Activated T-cell treated with anti-CD3 and anti-CD28 coated beads for 4 hours (primary cell): ENCODE measurements around the gene HOXA10.

Source experiments
- DNase-seq: peaks from one replicate; pipeline ENCODE4 v3.0.0-alpha.2; 2020

The HOXA10 gene

DNA sequence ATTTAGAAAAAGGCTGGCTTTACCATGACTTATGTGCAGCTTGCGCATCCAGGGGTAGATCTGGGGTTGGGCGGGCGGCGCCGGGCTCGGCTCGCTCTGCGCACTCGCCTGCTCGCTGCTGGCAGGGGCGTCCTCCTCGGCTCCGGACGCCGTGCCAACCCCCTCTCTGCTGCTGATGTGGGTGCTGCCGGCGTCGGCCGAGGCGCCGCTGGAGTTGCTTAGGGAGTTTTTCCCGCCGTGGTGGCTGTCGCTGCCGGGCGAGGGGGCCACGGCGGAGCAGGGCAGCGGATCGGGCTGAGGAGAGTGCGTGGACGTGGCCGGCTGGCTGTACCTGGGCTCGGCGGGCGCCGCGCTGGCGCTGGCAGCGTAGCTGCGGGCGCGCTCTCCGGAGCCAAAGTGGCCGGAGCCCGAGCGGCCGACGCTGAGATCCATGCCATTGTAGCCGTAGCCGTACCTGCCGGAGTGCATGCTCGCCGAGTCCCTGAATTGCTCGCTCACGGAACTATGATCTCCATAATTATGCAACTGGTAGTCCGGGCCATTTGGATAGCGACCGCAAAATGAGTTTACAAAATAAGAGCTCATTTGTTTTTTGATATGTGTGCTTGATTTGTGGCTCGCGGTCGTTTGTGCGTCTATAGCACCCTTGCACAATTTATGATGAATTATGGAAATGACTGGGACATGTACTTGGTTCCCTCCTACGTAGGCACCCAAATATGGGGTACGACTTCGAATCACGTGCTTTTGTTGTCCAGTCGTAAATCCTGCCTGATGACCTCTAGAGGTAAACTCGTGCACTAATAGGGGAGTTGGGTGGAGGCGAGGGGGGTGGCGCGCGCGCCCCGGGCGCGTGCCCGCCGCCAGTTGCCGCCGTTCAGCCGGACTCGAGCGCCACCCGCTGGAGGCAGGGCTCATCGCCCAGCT is 30.8 kb downstream of the HOXA10 start, which contains the start of gene HOXA5:
Gene HOXA5, minus strand, starts transcription at position 659 of the 927 bp plus-strand sequence. Its CDS starts 74 bp downstream, at position 585.
- no peak for DNase-seq

DNA sequence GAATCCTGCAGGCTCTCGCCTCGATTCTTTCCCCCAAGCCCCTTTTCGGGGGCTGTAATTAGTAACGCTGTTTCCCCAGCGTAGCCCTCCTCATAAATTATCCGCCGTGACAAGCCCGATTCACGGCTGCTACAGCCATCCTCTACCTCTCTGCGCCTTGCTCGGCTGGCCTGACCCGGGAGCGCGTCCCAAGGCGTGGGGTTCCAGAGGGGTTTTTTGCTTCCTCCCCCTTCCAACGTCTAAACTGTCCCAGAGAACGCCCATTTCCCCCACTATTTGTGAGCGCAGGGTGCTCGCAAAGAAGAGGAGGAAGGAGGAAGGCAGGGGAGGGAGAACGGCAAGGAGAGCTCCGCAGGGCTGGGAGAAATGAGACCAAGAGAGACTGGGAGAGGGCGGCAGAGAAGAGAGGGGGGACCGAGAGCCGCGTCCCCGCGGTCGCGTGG is 31.5 kb downstream of the HOXA10 start:
- DNase-seq: no peak

GRCh38 chr7:27141923-27142579 is 32.1 kb downstream of the HOXA10 start:
- DNase-seq: no peak

DNA sequence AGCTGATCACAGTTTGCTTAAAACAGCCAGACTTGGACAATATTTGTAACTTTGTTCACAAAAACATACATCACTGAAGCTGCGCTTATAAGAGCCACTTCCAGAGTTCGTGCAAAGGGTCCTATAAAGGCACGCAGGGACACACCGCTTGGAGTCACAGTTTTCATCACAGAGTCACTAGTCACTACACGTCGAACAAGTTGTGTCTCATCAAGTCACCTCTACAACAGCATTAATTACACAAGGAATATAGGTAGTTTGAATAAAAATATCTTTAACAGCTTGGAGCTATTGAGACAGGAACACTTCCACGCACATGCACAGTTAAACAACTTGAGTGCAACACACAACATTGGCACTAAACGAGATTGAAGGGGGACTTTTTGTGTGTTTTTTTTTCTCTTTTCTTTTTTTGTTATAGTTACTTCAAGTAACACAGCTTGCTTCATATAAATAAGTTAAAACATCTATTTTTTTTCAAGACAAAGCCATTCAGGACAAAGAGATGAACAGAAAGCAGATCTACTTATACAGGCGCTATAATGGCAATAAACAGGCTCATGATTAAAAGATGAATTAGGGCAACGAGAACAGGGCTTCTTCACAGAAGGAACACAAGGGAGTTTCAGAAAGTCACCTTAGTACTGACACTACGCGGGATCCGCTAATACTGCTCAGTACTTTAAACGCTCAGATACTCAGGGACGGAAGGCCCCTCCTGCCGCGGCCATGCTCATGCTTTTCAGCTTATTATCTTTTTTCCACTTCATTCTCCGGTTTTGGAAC is 32.8 kb downstream of the HOXA10 start:
- no peak for DNase-seq

- no peak for DNase-seq
Observed at GRCh38 chr7:27140126-27140857, 33.8 kb downstream of the HOXA10 start.

DNA sequence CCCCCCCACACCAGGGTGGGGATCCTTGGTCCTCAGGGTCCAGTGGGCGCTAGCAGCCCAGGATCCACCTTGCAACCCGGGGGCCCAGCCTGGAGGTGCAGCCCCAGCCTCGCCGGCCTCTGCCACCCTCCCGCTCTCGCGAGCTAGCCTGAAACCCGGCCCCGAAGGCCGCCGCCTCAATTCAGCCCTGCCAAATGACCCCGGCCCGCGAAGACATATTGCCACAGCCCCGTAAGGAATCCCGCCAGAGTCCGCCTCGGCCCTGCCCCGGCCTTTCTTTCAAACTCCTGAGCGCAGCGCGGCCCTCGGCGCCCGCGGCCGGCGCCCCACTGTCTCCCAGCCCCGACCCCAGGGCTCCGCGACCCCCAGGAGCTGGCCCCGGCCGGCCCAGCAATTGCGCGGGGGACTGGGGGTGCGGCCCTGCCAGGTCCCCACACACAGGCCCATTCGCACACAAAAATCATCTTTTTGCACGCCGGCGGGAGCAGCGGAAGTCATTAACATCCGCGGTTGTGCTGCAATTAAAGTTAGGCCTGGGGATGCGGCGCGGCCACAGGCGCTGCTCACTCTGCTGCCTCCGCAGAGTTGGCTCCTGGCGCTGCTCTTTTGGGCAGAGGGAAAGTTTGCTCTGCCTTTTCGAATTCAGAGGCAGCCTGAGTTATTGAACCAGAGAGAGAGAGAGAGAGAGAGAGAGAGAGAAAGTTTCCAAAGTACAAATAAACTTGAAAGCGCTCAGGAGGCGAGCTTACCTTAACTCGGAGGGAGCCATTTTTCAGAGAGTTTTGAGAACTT is 34.6 kb downstream of the HOXA10 start:
- DNase-seq: no peak

- no peak for DNase-seq
Observed at GRCh38 chr7:27138985-27139333, 35.2 kb downstream of the HOXA10 start.

GRCh38 chr7:27138472-27138871 is 35.6 kb downstream of the HOXA10 start:
- no peak for DNase-seq

GRCh38 chr7:27137640-27138315 is 36.3 kb downstream of the HOXA10 start:
- DNase-seq: no peak

DNA sequence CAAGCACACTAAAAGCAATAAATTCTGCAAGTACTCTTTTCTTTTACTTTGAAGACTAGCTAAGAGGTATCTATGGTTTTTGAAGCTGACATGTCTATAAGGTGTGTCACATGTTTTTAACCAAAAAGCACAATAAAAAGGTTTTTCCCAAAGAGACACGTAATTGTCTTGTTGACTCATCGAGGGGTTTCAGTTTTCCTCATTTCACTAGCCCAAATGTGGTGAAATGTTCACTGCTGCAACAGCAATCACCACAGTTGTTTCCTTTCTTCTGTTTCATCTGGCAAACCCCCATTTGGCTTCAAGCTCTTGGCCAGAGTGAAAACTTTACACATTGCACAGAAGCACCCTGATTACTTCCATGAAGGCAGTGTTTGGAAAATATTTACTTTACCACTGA is 39.7 kb downstream of the HOXA10 start:
- DNase-seq: no peak

GRCh38 chr7:27133409-27134231 is 40.5 kb downstream of the HOXA10 start:
- no peak for DNase-seq

DNA sequence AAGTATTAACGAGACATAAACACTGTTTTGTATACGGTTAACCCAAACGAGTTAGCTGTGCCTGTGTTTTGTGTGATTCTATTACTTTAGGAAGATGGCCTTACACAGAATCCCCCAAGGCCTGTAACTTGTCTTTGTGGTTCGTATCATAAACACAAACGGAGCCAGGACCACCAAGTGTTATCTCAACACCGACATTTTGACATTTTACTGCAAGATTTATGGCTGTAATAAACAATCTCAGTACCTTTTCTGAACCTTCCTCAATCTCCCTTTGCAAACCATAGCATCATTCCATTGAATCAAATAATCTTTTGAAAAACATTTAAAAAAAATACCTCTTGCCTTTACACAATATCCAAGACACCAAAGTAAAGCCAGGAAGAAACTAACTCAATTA is 41.1 kb downstream of the HOXA10 start:
- no peak for DNase-seq

GRCh38 chr7:27132214-27132613 is 41.9 kb downstream of the HOXA10 start:
- DNase-seq: no peak

- no peak for DNase-seq
Observed at GRCh38 chr7:27131390-27131819, 42.7 kb downstream of the HOXA10 start.

DNA sequence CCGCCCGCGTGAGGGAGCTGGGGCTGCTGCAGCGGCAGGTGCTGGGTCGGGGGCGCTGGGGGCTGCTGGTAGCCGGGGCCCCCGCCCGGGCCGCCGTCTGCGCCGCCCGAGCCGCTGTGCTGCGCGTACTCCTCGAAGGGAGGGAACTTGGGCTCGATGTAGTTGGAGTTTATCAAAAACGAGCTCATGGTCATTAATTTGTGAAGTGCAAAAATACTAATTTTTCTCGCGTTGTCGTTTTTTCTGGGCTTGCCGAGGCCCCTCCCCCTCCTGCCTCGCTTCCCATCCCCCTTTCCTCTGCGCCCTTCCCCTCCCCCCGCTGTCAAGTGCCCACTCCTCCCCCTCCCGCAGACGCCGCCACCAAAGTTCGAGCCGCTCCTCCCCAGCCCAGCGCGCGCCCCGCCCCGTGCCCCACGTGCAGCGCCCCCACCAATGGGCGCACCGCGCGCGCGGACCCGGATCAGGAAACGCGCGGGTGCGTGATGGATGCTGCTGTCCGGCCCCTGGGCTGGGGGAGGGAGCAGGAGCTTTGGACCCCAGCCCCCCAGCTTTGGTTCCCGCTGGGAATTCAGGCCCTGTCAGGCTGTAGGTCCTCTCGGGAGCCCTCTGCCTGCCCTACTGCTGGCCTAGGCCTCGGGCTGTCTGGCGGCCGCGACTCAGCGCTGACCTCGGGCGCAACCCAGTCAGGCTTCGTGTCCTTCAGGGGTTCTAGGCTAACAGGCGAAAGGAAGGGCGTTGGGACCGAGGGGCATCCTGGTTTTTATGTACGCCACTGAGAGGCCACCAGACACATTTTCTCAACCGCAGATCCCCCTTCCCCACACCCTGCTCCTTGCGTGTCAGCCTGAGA is 43.4 kb downstream of the HOXA10 start, which contains the start of gene HOXA4:
Gene HOXA4, minus strand, starts transcription at position 218 of the 850 bp plus-strand sequence. Its CDS starts 24 bp downstream, at position 194.
- DNase-seq: peak; percentile 49

GRCh38 chr7:27129729-27130539 is 44.2 kb downstream of the HOXA10 start:
- DNase-seq: no peak

GRCh38 chr7:27128776-27129728 is 45.1 kb downstream of the HOXA10 start:
- DNase-seq: no peak
